CD14-positive monocyte (primary cell): ENCODE data around the gene RLN3. TPM values are rescaled to one million over a fixed set of nuclear protein-coding genes. Genes with fewer than 3 reads are reported as not detected.

Experiments used
- DNase-seq, 3 donors: peaks; one replicate each; pipeline ENCODE4 v3.0.0-alpha.2; 2011 to 2022
- H2AFZ ChIP-seq: 2 replicates; pipeline ENCODE4 v1.6.0; 2012; ENCODE audit warnings: mild to moderate bottlenecking, low read depth, low read length, inconsistent platforms; ENCODE audit not compliant: insufficient read depth, poor library complexity, severe bottlenecking
- H3K27ac ChIP-seq, 2 donors: 1 replicate in 1 of 2; 2 replicates in 1 of 2; pipeline ENCODE4 v1.5.1; 2012 to 2013; ENCODE audit warnings: low read length in 2 of 2, control low read depth in 1 of 2, inconsistent platforms in 1 of 2, low read depth in 1 of 2, mild to moderate bottlenecking in 1 of 2
- H3K27me3 ChIP-seq, 2 donors: one replicate each; pipeline versions ENCODE4 v1.6.0 to v1.6.1; 2011 to 2013; ENCODE audit warnings: low read length in 2 of 2; ENCODE audit not compliant: control insufficient read depth in 2 of 2, insufficient read depth in 2 of 2
- H3K36me3 ChIP-seq, 2 donors: replicated peaks in 1 of 2; 1 replicate in 1 of 2; 2 replicates in 1 of 2; pipeline versions ENCODE4 v1.5.1 to v1.6.1; 2012 to 2013; ENCODE audit warnings: low read length in 2 of 2, control low read depth in 1 of 2, inconsistent platforms in 1 of 2, mild to moderate bottlenecking in 1 of 2; ENCODE audit not compliant: insufficient read depth in 2 of 2, control insufficient read depth in 1 of 2
- H3K4me1 ChIP-seq, 2 donors: 1 replicate in 1 of 2; 2 replicates in 1 of 2; pipeline versions ENCODE4 v1.5.1 to v1.6.1; 2012 to 2013; ENCODE audit warnings: low read length in 2 of 2, control low read depth in 1 of 2, inconsistent platforms in 1 of 2, mild to moderate bottlenecking in 1 of 2, moderate library complexity in 1 of 2; ENCODE audit not compliant: insufficient read depth in 2 of 2, control insufficient read depth in 1 of 2
- H3K4me2 ChIP-seq: replicated peaks from 2 replicates; pipeline ENCODE3; 2012; ENCODE audit warnings: low read length, moderate library complexity, mild to moderate bottlenecking; ENCODE audit not compliant: poor library complexity, severe bottlenecking; ENCODE audit errors: extremely low read depth
- H3K4me3 ChIP-seq, 3 experiments: fragments of 200-600 bp in 1 of 3; sonication (generic) in 1 of 3; replicated peaks in 1 of 3; 1 replicate in 2 of 3; 2 replicates in 1 of 3; pipeline ENCODE4 v1.5.1; 2011 to 2013; ENCODE audit warnings: low read length in 3 of 3, mild to moderate bottlenecking in 3 of 3, control low read depth in 2 of 3, low read depth in 2 of 3, inconsistent platforms in 1 of 3, moderate library complexity in 1 of 3
- H3K79me2 ChIP-seq: 2 replicates; pipeline ENCODE4 v1.6.0; 2012; ENCODE audit warnings: mild to moderate bottlenecking, control low read depth, inconsistent platforms, low read length, moderate library complexity; ENCODE audit not compliant: insufficient read depth
- H3K9ac ChIP-seq: 2 replicates; pipeline ENCODE4 v1.6.0; 2017; ENCODE audit warnings: low read length, mild to moderate bottlenecking; ENCODE audit not compliant: insufficient read depth, poor library complexity, severe bottlenecking
- H3K9me3 ChIP-seq, 2 donors: replicated peaks in 1 of 2; 1 replicate in 1 of 2; 2 replicates in 1 of 2; pipeline versions ENCODE4 v1.5.1 to v1.6.1; 2012 to 2013; ENCODE audit warnings: low read length in 2 of 2, control low read depth in 1 of 2; ENCODE audit not compliant: control insufficient read depth in 1 of 2, insufficient read depth in 1 of 2
- H4K20me1 ChIP-seq: 2 replicates; pipeline ENCODE4 v1.6.0; 2012; ENCODE audit warnings: mild to moderate bottlenecking, low read length, control low read depth, moderate library complexity; ENCODE audit not compliant: insufficient read depth
- H3K27ac Mint-ChIP-seq, 7 donors: one replicate each; pipeline ENCODE4 v1.8.0; 2020; ENCODE audit warnings: mild to moderate bottlenecking in 7 of 7, mixed read lengths in 7 of 7, moderate library complexity in 6 of 7, inconsistent platforms in 2 of 7
- H3K27me3 Mint-ChIP-seq, 3 donors: one replicate each; pipeline ENCODE4 v1.8.0; 2021 to 2022; ENCODE audit warnings: low read depth in 3 of 3, mild to moderate bottlenecking in 3 of 3, mixed read lengths in 3 of 3, moderate library complexity in 3 of 3, inconsistent platforms in 1 of 3
- H3K36me3 Mint-ChIP-seq, 2 donors: one replicate each; pipeline ENCODE4 v1.8.0; 2020; ENCODE audit warnings: mixed read lengths in 2 of 2, inconsistent platforms in 1 of 2, mild to moderate bottlenecking in 1 of 2
- H3K4me1 Mint-ChIP-seq: one replicate; pipeline ENCODE4 v1.8.0; 2020; ENCODE audit warnings: mild to moderate bottlenecking, mixed read lengths
- H3K4me3 Mint-ChIP-seq, 2 donors: one replicate each; pipeline ENCODE4 v1.8.0; 2020; ENCODE audit warnings: mild to moderate bottlenecking in 2 of 2, mixed read lengths in 2 of 2, moderate library complexity in 1 of 2
- H3K9me3 Mint-ChIP-seq, 7 donors: one replicate each; pipeline ENCODE4 v1.8.0; 2020 to 2022; ENCODE audit warnings: mixed read lengths in 7 of 7, mild to moderate bottlenecking in 6 of 7, moderate library complexity in 6 of 7, inconsistent platforms in 2 of 7
- CTCF ChIP-seq: fragments of 200-600 bp; IDR thresholded peaks from one replicate; pipeline ENCODE4 v1.8.0; 2022; ENCODE audit warnings: antibody characterized with exemption, mild to moderate bottlenecking
- WGBS: methylation state at CpG from one replicate; pipeline ENCODE4 v1.1.5; 2013; ENCODE audit warnings: missing lambda C conversion rate; ENCODE audit not compliant: insufficient coverage; 5-methylcytosine and 5-hydroxymethylcytosine counted together
- intact Hi-C, 2 donors: fragments of 100-400 bp; cut with micrococcal nuclease; formaldehyde crosslinking; loops; one replicate each; pipeline versions ENCODE4 v1.15.0 to v1.15.1; 2023
- polyA plus RNA-seq, 3 donors: library from polyadenylated mRNA; depleted of rRNA in 1 of 3; unstranded in 2 of 3; stranded (reverse) in 1 of 3; fragments of 300-500 nt in 2 of 3; fragments of >200 nt in 1 of 3; fragmentation: Illumina TruSeq in 2 of 3; gene quantifications; 1 replicate in 2 of 3; 2 replicates in 1 of 3; pipeline ENCODE4 v1.2.3, GENCODE V29; 2012 to 2021

RLN3 gene
- polyA plus RNA-seq, 3 donors = not detected

GRCh38 chr19:13984186-13984585 lies 43.8 kb upstream of the RLN3 start:
- Histone ChIP-seq H2AFZ (no peak overlapping the region), H3K4me2 (no peak overlapping the region), H3K9me3 (no peaks in the 10 kb centered on the region), H4K20me1 (no peaks in the 10 kb centered on the region), H3K27me3 (no peaks in the 10 kb centered on the region), H3K27ac (peak overlapping the region in 1 of 2 donors; percentile 100), H3K9ac (peak overlapping the region; percentile 15), H3K4me1 (peaks cover 60 to 76% of the 10 kb centered on the region in 2 donors), H3K4me3 (no peak overlapping the region), H3K79me2 (peaks cover 4% of the 10 kb centered on the region), H3K36me3 (peaks cover 5 to 25% of the 10 kb centered on the region in 2 donors)
- no peak for DNase-seq
- no peak overlapping the region for H3K4me3 Mint-ChIP-seq
- peaks cover 26 to 45% of the 10 kb centered on the region in 2 donors for H3K36me3 Mint-ChIP-seq
- TF ChIP-seq CTCF = no peak
- H3K4me1 Mint-ChIP-seq = peaks cover 70% of the 10 kb centered on the region
- H3K9me3 Mint-ChIP-seq = no peaks in the 10 kb centered on the region
- WGBS = no CpG with 5 or more reads among the region's 15 CpGs
- intact Hi-C loops = no loop called here
- peak overlapping the region in 4 of 7 donors; percentile 33 to 99 (median 99) for H3K27ac Mint-ChIP-seq
- peaks cover 0 to 4% (median 3%) of the 10 kb centered on the region in 3 donors for H3K27me3 Mint-ChIP-seq

- DNase-seq = peak; percentile 55 to 68 (median 67)
- Mint-ChIP-seq H3K36me3 (peaks cover 34 to 50% of the 10 kb centered on the region in 2 donors), H3K4me3 (peak overlapping the region; percentile 55 to 79), H3K4me1 (peaks cover 68% of the 10 kb centered on the region), H3K27ac (peak overlapping the region; percentile 98 to 99 (median 99)), H3K27me3 (peaks cover 0 to 7% (median 3%) of the 10 kb centered on the region in 3 donors), H3K9me3 (no peaks in the 10 kb centered on the region)
- intact Hi-C loops = loop anchor here in 1 of 2 donors (5.0 kb wide), 1 partner anchor 47 kb away; the partner anchor contains the start of gene IL27RA
- H3K27me3 ChIP-seq = no peaks in the 10 kb centered on the region
- no peak overlapping the region for H2AFZ ChIP-seq
- 54% methylated on average over 16 of the region's 25 CpGs for WGBS
- TF ChIP-seq CTCF = no peak
- H4K20me1 ChIP-seq = no peaks in the 10 kb centered on the region
- H3K4me3 ChIP-seq = peak overlapping the region in 1 of 3 experiments; percentile 57
- H3K79me2 ChIP-seq = peaks cover 4% of the 10 kb centered on the region
- H3K4me1 ChIP-seq = peaks cover 51 to 67% of the 10 kb centered on the region in 2 donors
- no peaks in the 10 kb centered on the region for H3K9me3 ChIP-seq
- peak overlapping the region; percentile 94 to 100 for H3K27ac ChIP-seq
- H3K36me3 ChIP-seq = peaks cover 5 to 30% of the 10 kb centered on the region in 2 donors
- peak overlapping the region; percentile 60 for H3K4me2 ChIP-seq
- H3K9ac ChIP-seq = peak overlapping the region; percentile 93
Measured at GRCh38 chr19:13984875-13985741, 42.8 kb upstream of the RLN3 start.
